Suprapubic skin (tissue), 4 donors: ENCODE data around the gene STARD10.

Experiments
- EP300 ChIP-seq: sonication (generic); formaldehyde crosslinking; IDR thresholded peaks from one replicate; pipeline ENCODE4 v1.6.1; 2017; ENCODE audit warnings: antibody characterized with exemption
- POLR2A ChIP-seq, 2 donors: fragments of 450-650 bp; IDR thresholded peaks; one replicate each; pipeline ENCODE4 v1.6.1; 2017; ENCODE audit warnings: antibody characterized with exemption in 2 of 2, mild to moderate bottlenecking in 2 of 2, moderate library complexity in 2 of 2
- POLR2AphosphoS5 ChIP-seq, 3 donors: sonication (generic); formaldehyde crosslinking; IDR thresholded peaks; one replicate each; pipeline ENCODE4 v1.6.1; 2017; ENCODE audit warnings: antibody characterized with exemption in 3 of 3
- TF ChIP-seq, protein P1 (sequence below), 2 donors: fragments of 200-600 bp in 1 of 2; fragments of 450-650 bp in 1 of 2; sonication (generic) in 1 of 2; IDR thresholded peaks; one replicate each; pipeline ENCODE4 v1.5.1; 2016 to 2019; ENCODE audit warnings: antibody characterized with exemption in 2 of 2, mild to moderate bottlenecking in 1 of 2, moderate library complexity in 1 of 2

DNA sequence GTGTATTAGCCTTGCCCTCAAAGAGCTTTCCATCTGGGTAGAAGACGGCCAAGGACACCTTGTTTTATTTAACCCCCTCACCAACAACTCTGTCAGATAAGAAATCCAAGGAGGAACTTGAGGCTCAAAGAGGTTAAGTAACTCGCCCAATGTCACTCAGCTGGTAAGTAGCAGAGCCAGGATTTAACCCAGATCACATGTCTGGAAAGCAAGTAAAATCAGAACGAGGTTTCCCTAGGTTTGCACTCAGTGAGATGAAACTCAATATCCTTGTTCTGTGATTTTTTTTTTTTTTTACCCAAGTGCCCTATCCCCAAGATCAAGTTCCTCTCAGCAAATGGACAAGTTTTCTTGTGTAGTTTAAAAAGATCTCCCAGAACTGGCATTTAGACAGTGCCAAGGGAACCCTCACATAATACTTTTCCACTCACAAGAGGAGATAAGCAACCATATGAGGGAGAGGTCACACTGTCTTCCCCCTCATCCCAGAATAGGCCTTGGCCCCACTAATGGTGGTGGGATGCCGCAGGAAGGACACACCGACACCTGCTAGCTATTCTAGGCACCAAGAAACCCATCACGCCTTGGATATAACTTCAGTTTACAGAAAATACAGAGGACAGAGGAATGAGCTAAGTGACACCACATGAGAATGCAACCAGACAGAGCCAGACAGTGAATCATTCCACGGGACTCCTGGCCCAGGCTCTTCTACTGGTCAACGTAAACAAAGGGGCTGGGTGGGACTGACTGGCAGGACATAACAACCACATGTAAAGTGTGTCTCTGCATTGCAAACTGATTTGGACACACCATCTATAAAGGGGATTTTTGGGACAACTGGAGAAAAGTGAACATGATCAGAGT is 33.1 kb downstream of the STARD10 start:
- TF ChIP-seq POLR2A (IDR thresholded peaks at IDR 0.05): no peak
- TF ChIP-seq, protein P1, sequence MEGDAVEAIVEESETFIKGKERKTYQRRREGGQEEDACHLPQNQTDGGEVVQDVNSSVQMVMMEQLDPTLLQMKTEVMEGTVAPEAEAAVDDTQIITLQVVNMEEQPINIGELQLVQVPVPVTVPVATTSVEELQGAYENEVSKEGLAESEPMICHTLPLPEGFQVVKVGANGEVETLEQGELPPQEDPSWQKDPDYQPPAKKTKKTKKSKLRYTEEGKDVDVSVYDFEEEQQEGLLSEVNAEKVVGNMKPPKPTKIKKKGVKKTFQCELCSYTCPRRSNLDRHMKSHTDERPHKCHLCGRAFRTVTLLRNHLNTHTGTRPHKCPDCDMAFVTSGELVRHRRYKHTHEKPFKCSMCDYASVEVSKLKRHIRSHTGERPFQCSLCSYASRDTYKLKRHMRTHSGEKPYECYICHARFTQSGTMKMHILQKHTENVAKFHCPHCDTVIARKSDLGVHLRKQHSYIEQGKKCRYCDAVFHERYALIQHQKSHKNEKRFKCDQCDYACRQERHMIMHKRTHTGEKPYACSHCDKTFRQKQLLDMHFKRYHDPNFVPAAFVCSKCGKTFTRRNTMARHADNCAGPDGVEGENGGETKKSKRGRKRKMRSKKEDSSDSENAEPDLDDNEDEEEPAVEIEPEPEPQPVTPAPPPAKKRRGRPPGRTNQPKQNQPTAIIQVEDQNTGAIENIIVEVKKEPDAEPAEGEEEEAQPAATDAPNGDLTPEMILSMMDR (IDR thresholded peaks at IDR 0.05): no peak
- no peak for TF ChIP-seq EP300
- TF ChIP-seq POLR2AphosphoS5 (IDR thresholded peaks at IDR 0.05): no peak
